ENCODE data around the gene SHLD2. TPM values are rescaled to one million over a fixed set of nuclear protein-coding genes. Genes with fewer than 3 reads are reported as not detected.
"Not testable (repeated sequence)": the region's sequence is repeated elsewhere in the genome, so short reads cannot be mapped to it uniquely, and the experiment has no call there.

SHLD2 gene
- total RNA-seq, 2 experiments from 2014 or later: 34.3 to 37.3 TPM

GRCh38 chr10:87163414-87163813 is 68.4 kb downstream of the SHLD2 start:
- H3K79me2 ChIP-seq (ENCODE audit: insufficient read depth, low read depth, low read length); H3K27ac ChIP-seq (ENCODE audit: low read depth, low read length, poor library complexity, severe bottlenecking); CTCF ChIA-PET (ENCODE audit: unreplicated experiment); BruUV-seq (replicated peaks); H2AFZ ChIP-seq (ENCODE audit: low read length); H3K9me3 ChIP-seq (ENCODE audit: low read length); H3K9me2 ChIP-seq (ENCODE audit: insufficient read depth, low read length); H4K20me1 ChIP-seq (ENCODE audit: insufficient read depth, low read length); POLR2A ChIA-PET; H3K36me3 ChIP-seq (ENCODE audit: insufficient read depth, low read length); intact Hi-C loops (cut with micrococcal nuclease; ENCODE audit: unreplicated experiment); H3K4me3 ChIP-seq (ENCODE audit: low read depth, low read length, poor library complexity, severe bottlenecking); DNase-seq (ENCODE audit: low spot score); H3K4me1 ChIP-seq (ENCODE audit: insufficient read depth, low read length, poor library complexity, severe bottlenecking); H3K4me2 ChIP-seq (ENCODE audit: low read length): not testable (repeated sequence)

- POLR2A ChIA-PET; H3K4me1 ChIP-seq (ENCODE audit: insufficient read depth, low read length, poor library complexity, severe bottlenecking); H2AFZ ChIP-seq (ENCODE audit: low read length); H3K36me3 ChIP-seq (ENCODE audit: insufficient read depth, low read length); H3K27ac ChIP-seq (ENCODE audit: low read depth, low read length, poor library complexity, severe bottlenecking); H3K4me2 ChIP-seq (ENCODE audit: low read length); H3K9me2 ChIP-seq (ENCODE audit: insufficient read depth, low read length); CTCF ChIA-PET (ENCODE audit: unreplicated experiment); BruUV-seq (replicated peaks); H3K79me2 ChIP-seq (ENCODE audit: insufficient read depth, low read depth, low read length); H4K20me1 ChIP-seq (ENCODE audit: insufficient read depth, low read length); H3K9me3 ChIP-seq (ENCODE audit: low read length); DNase-seq (ENCODE audit: low spot score); intact Hi-C loops (cut with micrococcal nuclease; ENCODE audit: unreplicated experiment); H3K4me3 ChIP-seq (ENCODE audit: low read depth, low read length, poor library complexity, severe bottlenecking): not testable (repeated sequence)
These were observed 74.9 kb downstream of the SHLD2 start for GRCh38 chr10:87169857-87170256.

GRCh38 chr10:87170705-87171104 is 75.7 kb downstream of the SHLD2 start:
- H3K9me3 ChIP-seq (ENCODE audit: low read length); BruUV-seq (replicated peaks); intact Hi-C loops (cut with micrococcal nuclease; ENCODE audit: unreplicated experiment); H2AFZ ChIP-seq (ENCODE audit: low read length); H3K9me2 ChIP-seq (ENCODE audit: insufficient read depth, low read length); DNase-seq (ENCODE audit: low spot score); H3K36me3 ChIP-seq (ENCODE audit: insufficient read depth, low read length); H3K79me2 ChIP-seq (ENCODE audit: insufficient read depth, low read depth, low read length); POLR2A ChIA-PET; H3K4me1 ChIP-seq (ENCODE audit: insufficient read depth, low read length, poor library complexity, severe bottlenecking); H4K20me1 ChIP-seq (ENCODE audit: insufficient read depth, low read length); H3K4me2 ChIP-seq (ENCODE audit: low read length); H3K4me3 ChIP-seq (ENCODE audit: low read depth, low read length, poor library complexity, severe bottlenecking); CTCF ChIA-PET (ENCODE audit: unreplicated experiment); H3K27ac ChIP-seq (ENCODE audit: low read depth, low read length, poor library complexity, severe bottlenecking): not testable (repeated sequence)

GRCh38 chr10:87171670-87172069 is 76.7 kb downstream of the SHLD2 start:
- BruUV-seq (replicated peaks); H3K4me3 ChIP-seq (ENCODE audit: low read depth, low read length, poor library complexity, severe bottlenecking); H3K79me2 ChIP-seq (ENCODE audit: insufficient read depth, low read depth, low read length); H3K4me2 ChIP-seq (ENCODE audit: low read length); CTCF ChIA-PET (ENCODE audit: unreplicated experiment); H3K27ac ChIP-seq (ENCODE audit: low read depth, low read length, poor library complexity, severe bottlenecking); DNase-seq (ENCODE audit: low spot score); H2AFZ ChIP-seq (ENCODE audit: low read length); H4K20me1 ChIP-seq (ENCODE audit: insufficient read depth, low read length); H3K36me3 ChIP-seq (ENCODE audit: insufficient read depth, low read length); H3K9me2 ChIP-seq (ENCODE audit: insufficient read depth, low read length); H3K9me3 ChIP-seq (ENCODE audit: low read length); intact Hi-C loops (cut with micrococcal nuclease; ENCODE audit: unreplicated experiment); H3K4me1 ChIP-seq (ENCODE audit: insufficient read depth, low read length, poor library complexity, severe bottlenecking); POLR2A ChIA-PET: not testable (repeated sequence)

GRCh38 chr10:87172178-87172577 is 77.2 kb downstream of the SHLD2 start:
- BruUV-seq (replicated peaks); H3K79me2 ChIP-seq (ENCODE audit: insufficient read depth, low read depth, low read length); H3K4me3 ChIP-seq (ENCODE audit: low read depth, low read length, poor library complexity, severe bottlenecking); H3K27ac ChIP-seq (ENCODE audit: low read depth, low read length, poor library complexity, severe bottlenecking); H3K4me1 ChIP-seq (ENCODE audit: insufficient read depth, low read length, poor library complexity, severe bottlenecking); H3K9me3 ChIP-seq (ENCODE audit: low read length); intact Hi-C loops (cut with micrococcal nuclease; ENCODE audit: unreplicated experiment); CTCF ChIA-PET (ENCODE audit: unreplicated experiment); POLR2A ChIA-PET; H3K4me2 ChIP-seq (ENCODE audit: low read length); H3K9me2 ChIP-seq (ENCODE audit: insufficient read depth, low read length); H3K36me3 ChIP-seq (ENCODE audit: insufficient read depth, low read length); DNase-seq (ENCODE audit: low spot score); H2AFZ ChIP-seq (ENCODE audit: low read length); H4K20me1 ChIP-seq (ENCODE audit: insufficient read depth, low read length): not testable (repeated sequence)

GRCh38 chr10:87177587-87177986 is 82.6 kb downstream of the SHLD2 start:
- H2AFZ ChIP-seq (ENCODE audit: low read length); CTCF ChIA-PET (ENCODE audit: unreplicated experiment); H3K4me1 ChIP-seq (ENCODE audit: insufficient read depth, low read length, poor library complexity, severe bottlenecking); H3K4me3 ChIP-seq (ENCODE audit: low read depth, low read length, poor library complexity, severe bottlenecking); H3K4me2 ChIP-seq (ENCODE audit: low read length); H3K9me2 ChIP-seq (ENCODE audit: insufficient read depth, low read length); H3K9me3 ChIP-seq (ENCODE audit: low read length); DNase-seq (ENCODE audit: low spot score); intact Hi-C loops (cut with micrococcal nuclease; ENCODE audit: unreplicated experiment); POLR2A ChIA-PET; H3K27ac ChIP-seq (ENCODE audit: low read depth, low read length, poor library complexity, severe bottlenecking); H3K79me2 ChIP-seq (ENCODE audit: insufficient read depth, low read depth, low read length); BruUV-seq (replicated peaks); H4K20me1 ChIP-seq (ENCODE audit: insufficient read depth, low read length): not testable (repeated sequence)
- H3K36me3 ChIP-seq (ENCODE audit: insufficient read depth, low read length): peaks cover 16% of the 10 kb centered on the region

GRCh38 chr10:87184421-87184820 is 89.4 kb downstream of the SHLD2 start:
- POLR2A ChIA-PET; H3K4me1 ChIP-seq (ENCODE audit: insufficient read depth, low read length, poor library complexity, severe bottlenecking); H2AFZ ChIP-seq (ENCODE audit: low read length); H3K4me3 ChIP-seq (ENCODE audit: low read depth, low read length, poor library complexity, severe bottlenecking); H3K9me3 ChIP-seq (ENCODE audit: low read length); H4K20me1 ChIP-seq (ENCODE audit: insufficient read depth, low read length); H3K9me2 ChIP-seq (ENCODE audit: insufficient read depth, low read length); intact Hi-C loops (cut with micrococcal nuclease; ENCODE audit: unreplicated experiment); CTCF ChIA-PET (ENCODE audit: unreplicated experiment); BruUV-seq (replicated peaks); H3K27ac ChIP-seq (ENCODE audit: low read depth, low read length, poor library complexity, severe bottlenecking); H3K4me2 ChIP-seq (ENCODE audit: low read length); H3K79me2 ChIP-seq (ENCODE audit: insufficient read depth, low read depth, low read length): not testable (repeated sequence)
- peak; percentile 6 for DNase-seq (ENCODE audit: low spot score)
- H3K36me3 ChIP-seq (ENCODE audit: insufficient read depth, low read length): peaks cover 42% of the 10 kb centered on the region

Measured in OCI-LY7 (cell line).